ENCODE measurements around the gene ZNF212.
"Not testable (repeated sequence)": the region's sequence is repeated elsewhere in the genome, so short reads cannot be mapped to it uniquely, and the experiment has no call there.

ZNF212 gene

GRCh38 chr7:149255174-149255573 lies 15.7 kb downstream of the ZNF212 start:
- DNase-seq: no peak

- no peak for DNase-seq
These were observed 17.1 kb downstream of the ZNF212 start for GRCh38 chr7:149256568-149256967.

DNA sequence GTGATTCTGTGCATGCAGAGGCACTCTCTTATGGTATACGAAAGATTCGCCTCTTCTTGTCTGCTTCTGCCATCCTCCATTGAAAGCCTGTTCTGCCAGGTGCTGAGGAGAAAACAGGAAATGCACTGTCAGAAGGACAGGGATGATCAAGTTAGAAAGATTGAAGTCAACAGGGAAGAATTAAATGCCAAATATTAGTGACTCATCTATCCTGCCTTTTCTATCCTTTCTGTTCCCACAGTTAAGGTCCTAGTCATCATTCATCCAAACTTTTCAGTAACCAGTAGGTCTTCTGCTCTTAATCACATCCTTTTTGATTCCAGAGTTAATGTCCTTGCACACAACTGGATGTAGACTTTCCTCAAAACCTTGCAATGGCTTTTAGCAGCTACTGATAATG lies 17.7 kb downstream of the ZNF212 start:
- DNase-seq: no peak

DNA sequence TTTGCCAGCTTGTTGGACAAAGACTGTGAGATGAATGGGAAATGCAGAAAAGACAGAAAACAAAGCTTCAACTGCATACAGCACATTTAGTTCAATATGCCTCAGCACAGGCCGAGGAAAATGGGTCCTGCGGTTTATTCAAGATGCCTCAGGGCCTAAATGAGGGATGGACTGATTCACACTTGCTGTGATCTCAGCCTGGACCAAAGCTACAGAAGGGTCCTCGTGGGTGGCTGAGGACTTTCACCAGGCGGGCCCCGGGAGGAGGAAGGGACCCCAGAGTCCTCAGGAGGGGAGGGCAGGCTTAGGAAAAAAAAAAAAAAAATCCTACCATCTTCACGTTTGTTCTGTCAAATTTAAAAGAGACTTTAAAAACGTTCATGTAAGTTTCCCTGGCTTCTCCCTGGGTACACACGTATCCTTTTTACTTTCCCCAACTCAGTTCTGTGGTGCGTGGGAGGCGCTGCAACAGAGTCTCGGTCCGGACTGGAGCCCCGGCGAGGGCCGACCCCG lies 21.9 kb downstream of the ZNF212 start:
- peak; percentile 13 for DNase-seq

DNA sequence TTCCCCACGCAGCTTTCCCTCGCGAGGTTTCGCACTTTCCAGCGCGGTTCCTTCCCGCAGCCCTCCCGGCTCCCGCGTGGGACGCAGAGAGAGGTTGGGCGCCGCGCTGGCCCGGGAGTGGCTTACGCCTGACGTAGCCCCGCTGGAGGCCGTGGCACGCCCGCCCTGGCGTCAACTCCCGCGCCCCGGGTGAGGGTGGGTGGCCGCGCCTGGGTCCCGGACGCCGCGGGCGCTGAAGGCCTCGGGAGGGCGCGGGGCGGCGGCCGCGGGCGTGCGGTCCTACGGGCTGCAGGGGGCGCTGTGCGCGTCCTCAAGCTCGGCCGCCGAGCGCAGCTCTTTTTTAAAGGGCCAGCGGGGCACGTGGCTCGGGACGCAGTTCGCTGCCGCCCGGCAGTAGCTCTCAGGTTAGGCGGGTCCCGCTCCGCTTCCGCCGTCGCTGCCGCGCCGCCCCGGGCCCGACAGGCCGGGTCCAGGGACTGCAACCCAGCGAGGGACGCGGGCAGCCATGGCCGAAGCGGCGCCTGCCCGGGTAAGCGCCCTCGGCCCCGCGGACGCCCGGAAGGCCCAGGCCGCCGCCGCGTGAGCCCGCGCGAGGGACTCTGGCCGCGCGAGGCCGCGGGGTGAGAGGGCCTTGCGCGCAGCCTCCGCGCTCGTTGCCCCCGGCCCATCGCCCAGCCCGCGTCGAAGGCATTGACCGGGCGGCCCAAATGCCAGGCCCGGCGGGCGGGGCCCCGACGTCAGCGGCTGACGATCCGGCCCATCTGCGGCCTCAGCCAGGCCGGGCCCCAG lies 22.6 kb downstream of the ZNF212 start, which contains the start of gene ZNF783:
Gene ZNF783 (plus strand): TSS at position 368 of the 789 bp plus-strand sequence. CDS start 138 bp downstream, at position 506.
- peak; percentile 90 for DNase-seq

- DNase-seq: no peak
These were observed 27.0 kb downstream of the ZNF212 start for GRCh38 chr7:149266451-149266850.

- no peak for DNase-seq
These were observed 28.3 kb downstream of the ZNF212 start for GRCh38 chr7:149267733-149268132.

GRCh38 chr7:149274424-149274823 lies 35.0 kb downstream of the ZNF212 start:
- DNase-seq: not testable (repeated sequence)

DNA sequence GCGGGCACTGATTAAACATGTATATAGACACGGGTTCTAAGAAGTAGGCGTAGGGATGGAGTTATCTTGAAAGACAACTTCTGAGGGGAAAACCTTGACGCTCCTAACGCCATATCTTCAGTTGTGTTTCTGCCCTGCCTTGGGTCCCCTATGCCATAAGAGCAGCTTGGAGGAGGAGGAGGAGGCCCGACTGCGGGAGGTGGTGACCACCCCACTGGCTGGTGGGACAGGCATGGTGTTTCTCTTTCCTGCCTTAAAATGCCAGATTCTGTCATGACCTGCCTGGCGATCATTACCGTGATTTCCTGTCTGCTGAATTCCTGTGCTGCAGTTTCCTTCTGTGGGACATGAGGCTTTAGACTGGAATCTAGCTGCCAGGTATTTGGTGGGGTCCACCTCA lies 38.4 kb downstream of the ZNF212 start:
- no peak for DNase-seq

DNA sequence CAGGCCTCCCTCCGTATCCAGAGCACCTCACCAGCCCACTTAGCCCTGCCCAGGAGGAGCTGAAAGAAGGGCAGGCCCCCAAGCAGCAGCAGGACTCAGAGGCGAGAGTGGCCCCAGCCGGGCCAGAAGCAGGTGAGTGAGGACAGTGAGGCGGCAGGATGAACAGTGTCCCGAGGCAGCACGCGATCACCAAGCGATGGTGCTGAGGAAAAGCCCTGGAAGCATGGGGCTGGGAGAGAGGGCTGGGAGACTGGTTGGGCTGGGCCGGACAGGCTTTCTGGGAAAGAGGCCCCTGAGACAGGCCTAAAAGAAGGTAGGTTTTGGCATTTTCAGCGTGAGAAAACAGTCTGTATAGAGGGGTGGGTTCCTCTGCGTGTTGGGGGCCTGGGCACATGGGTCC lies 38.9 kb downstream of the ZNF212 start:
- DNase-seq: no peak

DNA sequence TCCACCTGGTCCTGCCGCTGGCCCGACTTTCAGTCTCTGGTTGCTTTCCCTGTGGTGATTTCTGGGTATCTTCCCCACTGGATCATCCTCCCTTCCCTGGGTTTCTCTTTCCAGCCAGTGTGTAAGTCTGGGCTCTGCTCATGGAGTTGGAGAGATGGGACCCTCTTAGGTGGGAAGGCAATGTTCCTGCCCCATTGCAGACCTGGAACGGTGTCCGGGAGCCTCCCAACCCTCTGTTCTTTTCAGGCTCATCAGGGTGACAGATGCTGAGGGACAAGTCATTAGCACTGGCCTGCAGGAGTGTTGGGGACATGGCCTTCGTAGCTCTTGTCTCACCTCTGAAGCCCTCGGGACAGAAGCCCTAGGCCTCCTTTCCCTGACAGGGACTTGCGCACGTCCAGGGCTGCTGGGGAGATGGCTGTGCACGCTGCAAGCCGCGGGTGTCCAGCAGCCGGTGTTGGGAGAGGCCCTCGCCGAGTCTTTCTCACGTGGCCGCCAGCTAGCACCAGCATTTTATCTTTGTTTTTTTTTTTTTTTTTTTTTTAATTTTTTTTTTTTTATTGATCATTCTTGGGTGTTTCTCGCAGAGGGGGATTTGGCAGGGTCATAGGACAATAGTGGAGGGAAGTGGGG lies 39.8 kb downstream of the ZNF212 start:
- DNase-seq: no peak

DNA sequence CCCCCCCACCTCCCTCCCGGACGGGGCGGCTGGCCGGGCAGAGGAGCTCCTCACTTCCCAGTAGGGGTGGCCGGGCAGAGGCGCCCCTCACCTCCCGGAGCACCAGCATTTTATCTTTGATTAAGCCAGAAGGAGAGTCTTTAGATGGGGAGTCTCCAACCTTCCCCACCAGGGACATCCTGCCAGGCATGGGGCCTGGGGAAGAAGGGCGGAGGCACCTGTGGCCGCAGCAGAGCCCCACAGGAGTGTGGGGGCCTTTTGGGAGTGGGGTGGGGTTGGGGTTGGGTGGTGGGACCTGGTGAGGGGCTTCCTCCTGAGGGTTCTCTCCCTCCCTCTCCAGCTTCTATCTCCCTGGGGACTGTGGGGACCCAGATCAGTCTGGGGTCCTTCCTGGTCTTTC lies 40.7 kb downstream of the ZNF212 start:
- DNase-seq: no peak

- no peak for DNase-seq
These were observed 41.4 kb downstream of the ZNF212 start for GRCh38 chr7:149280661-149281507.

DNA sequence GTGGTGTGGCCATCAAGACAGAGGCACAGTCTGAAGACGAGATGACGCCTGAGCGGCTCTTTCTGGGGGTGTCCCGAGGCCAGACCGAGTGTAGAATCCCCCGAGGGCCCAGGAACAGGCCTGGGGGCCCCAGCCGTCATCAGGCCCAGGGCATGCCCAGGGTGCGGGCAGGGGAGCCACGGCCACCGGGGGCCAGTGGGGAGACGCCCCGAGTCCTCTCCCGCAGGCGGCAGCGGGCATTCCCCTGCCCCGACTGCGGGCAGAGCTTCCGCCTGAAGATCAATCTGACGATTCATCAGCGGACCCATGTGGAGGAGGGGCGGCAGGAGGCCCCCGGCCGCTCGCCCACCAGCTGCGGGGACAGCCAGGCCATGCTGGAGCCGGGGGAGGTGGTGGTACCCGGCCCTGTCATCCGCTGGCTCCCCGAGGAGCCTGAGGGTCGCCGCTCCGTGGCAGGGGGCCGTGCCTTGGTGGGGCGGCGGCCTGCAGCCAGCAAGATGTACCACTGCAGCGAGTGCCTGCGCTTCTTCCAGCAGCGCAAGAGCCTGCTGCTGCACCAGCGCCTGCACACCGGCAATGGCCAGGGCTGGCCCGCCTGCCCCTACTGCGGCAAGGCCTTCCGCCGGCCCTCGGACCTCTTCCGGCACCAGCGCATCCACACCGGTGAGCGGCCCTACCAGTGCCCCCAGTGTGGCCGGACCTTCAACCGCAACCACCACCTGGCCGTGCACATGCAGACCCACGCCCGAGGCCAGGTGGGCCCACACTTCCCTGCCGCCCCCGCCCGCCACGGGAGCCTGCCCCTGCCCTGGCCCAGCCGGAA lies 42.3 kb downstream of the ZNF212 start:
- no peak for DNase-seq

GRCh38 chr7:149282331-149282655 lies 42.8 kb downstream of the ZNF212 start:
- DNase-seq: no peak

GRCh38 chr7:149283321-149283720 lies 43.9 kb downstream of the ZNF212 start:
- no peak for DNase-seq

DNA sequence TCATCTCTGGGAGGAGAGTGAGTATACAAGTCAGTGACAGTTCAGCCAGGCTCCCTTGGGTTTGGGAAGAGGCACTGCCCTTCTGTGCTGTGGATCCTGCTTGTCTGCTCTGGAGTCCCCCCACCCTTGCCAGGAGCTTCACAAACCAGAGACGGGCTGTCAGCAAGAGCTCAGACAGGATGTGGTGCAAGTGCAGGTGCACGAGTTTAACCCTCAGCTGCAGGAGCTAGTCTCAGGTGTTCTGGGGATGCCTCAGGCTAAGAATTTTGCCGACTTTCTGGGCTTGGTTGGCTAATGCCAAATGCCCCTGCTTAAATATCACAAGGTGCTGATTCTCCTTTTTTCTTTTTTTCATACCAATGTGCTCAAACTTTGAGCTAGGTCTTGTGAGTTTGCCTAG lies 44.9 kb downstream of the ZNF212 start:
- DNase-seq: no peak

GRCh38 chr7:149284850-149285585 lies 45.6 kb downstream of the ZNF212 start:
- DNase-seq: peak; percentile 93

- no peak for DNase-seq
These were observed 46.2 kb downstream of the ZNF212 start for GRCh38 chr7:149285603-149286002.

DNA sequence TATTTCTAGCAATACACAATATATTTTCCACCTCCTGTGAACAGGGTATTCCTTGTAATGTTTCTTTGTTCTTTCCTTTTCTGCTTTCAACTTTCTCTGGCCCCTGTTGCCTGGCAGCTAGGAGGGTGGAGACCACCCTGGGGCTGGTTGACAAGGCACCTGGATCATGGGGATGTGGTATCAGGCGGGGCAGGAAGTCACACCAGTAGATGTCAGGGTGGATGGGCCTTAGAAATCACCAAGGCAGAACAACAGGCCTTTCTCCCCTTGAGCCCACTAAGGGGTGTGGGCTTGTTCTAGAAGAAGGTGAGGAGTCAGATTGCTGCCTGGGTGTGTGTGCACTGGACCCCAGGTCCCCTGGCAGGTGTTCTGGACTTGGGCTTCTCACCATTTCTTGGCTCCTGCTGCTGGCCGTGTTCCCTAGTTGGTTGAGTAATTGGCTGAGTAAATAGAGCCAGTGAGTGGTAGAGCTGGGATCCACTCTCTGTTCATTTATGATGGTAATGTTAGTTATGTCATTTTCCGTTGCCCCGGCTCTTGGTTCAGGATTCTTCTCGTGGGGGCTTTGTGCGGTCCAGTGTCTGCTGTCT lies 47.5 kb downstream of the ZNF212 start:
- no peak for DNase-seq

DNA sequence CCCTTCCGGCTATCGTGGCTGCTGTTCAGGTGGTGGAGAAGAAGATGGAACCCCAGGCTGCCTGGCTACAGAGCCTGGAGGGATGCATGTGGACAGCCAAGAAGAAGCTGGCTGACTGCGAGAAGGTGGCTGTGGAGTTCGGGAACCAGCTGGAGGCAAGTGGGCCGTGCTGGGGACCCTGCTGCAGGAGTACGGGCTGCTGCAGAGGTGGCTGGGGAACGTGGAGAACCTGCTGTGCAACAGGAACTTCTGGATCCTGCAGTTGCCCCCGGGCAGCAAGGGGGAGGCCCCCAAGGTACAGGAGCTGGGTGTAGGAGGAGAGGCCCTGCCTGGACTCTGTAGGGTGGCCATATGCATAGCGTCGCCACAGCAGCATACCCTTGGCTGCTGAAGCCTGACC lies 48.2 kb downstream of the ZNF212 start:
- no peak for DNase-seq

Data from midbrain (tissue), 1 donor.